Mesenchymal stem cell (in vitro differentiated cells and primary cell): ENCODE results near the gene AFF2.
"Not testable (repeated sequence)": the region's sequence is repeated elsewhere in the genome, so short reads cannot be mapped to it uniquely, and the experiment has no call there.

Experiments
- DNase-seq: peaks from one replicate; pipeline ENCODE4 v3.0.0-alpha.2; 2013
- H2AFZ ChIP-seq: one replicate; pipeline ENCODE4 v1.6.1; 2013; ENCODE audit warnings: low read depth, mild to moderate bottlenecking, control low read depth, inconsistent platforms, low read length, moderate library complexity
- H2AK5ac ChIP-seq: 2 replicates; pipeline ENCODE4 v1.6.1; 2013; ENCODE audit warnings: low read length, moderate library complexity, mild to moderate bottlenecking, inconsistent platforms; ENCODE audit not compliant: severe bottlenecking
- H2BK120ac ChIP-seq: one replicate; pipeline ENCODE4 v1.6.1; 2013; ENCODE audit warnings: low read depth, mild to moderate bottlenecking, inconsistent platforms, low read length, moderate library complexity
- H2BK12ac ChIP-seq, 2 experiments: one replicate each; pipeline ENCODE4 v1.6.1; 2013; ENCODE audit warnings: inconsistent platforms in 2 of 2, low read length in 2 of 2, mild to moderate bottlenecking in 2 of 2, moderate library complexity in 2 of 2, control low read depth in 1 of 2
- H2BK15ac ChIP-seq: one replicate; pipeline ENCODE4 v1.6.1; 2013; ENCODE audit warnings: mild to moderate bottlenecking, low read depth, inconsistent platforms; ENCODE audit not compliant: poor library complexity, severe bottlenecking
- H2BK5ac ChIP-seq: 2 replicates; pipeline ENCODE4 v1.6.1; 2013; ENCODE audit warnings: low read depth, mild to moderate bottlenecking, low read length, control low read depth, inconsistent platforms; ENCODE audit not compliant: poor library complexity, severe bottlenecking
- H3K14ac ChIP-seq, 2 experiments: one replicate each; pipeline ENCODE4 v1.6.1; 2013; ENCODE audit warnings: inconsistent platforms in 2 of 2, low read length in 2 of 2, control low read depth in 1 of 2, mild to moderate bottlenecking in 1 of 2, moderate library complexity in 1 of 2
- H3K18ac ChIP-seq, 2 experiments: one replicate each; pipeline ENCODE4 v1.6.1; 2013; ENCODE audit warnings: inconsistent platforms in 2 of 2, low read length in 2 of 2, control low read depth in 1 of 2, low read depth in 1 of 2, mild to moderate bottlenecking in 1 of 2
- H3K23ac ChIP-seq, 2 experiments: one replicate each; pipeline ENCODE4 v1.6.1; 2013; ENCODE audit warnings: inconsistent platforms in 2 of 2, low read length in 2 of 2, mild to moderate bottlenecking in 2 of 2, moderate library complexity in 2 of 2, control low read depth in 1 of 2
- H3K27ac ChIP-seq: 2 replicates; pipeline ENCODE4 v1.5.1; 2013; ENCODE audit warnings: mild to moderate bottlenecking, moderate library complexity, low read length, control low read depth, inconsistent platforms; ENCODE audit not compliant: poor library complexity, severe bottlenecking
- H3K27me3 ChIP-seq, 2 experiments: 2 replicates each; pipeline versions ENCODE4 v1.6.1 to v1.7.0; 2013; ENCODE audit warnings: low read length in 2 of 2, mild to moderate bottlenecking in 2 of 2, moderate library complexity in 2 of 2, control low read depth in 1 of 2, inconsistent platforms in 1 of 2; ENCODE audit not compliant: control insufficient read depth in 1 of 2, insufficient read depth in 1 of 2
- H3K36me3 ChIP-seq, 2 experiments: 2 replicates each; pipeline versions ENCODE4 v1.6.1 to v1.7.0; 2013; ENCODE audit warnings: low read length in 2 of 2, control low read depth in 1 of 2, inconsistent platforms in 1 of 2, low read depth in 1 of 2, mild to moderate bottlenecking in 1 of 2; ENCODE audit not compliant: insufficient read depth in 2 of 2, control insufficient read depth in 1 of 2
- H3K4ac ChIP-seq, 2 experiments: one replicate each; pipeline ENCODE4 v1.6.1; 2013; ENCODE audit warnings: inconsistent platforms in 2 of 2, low read length in 2 of 2, mild to moderate bottlenecking in 2 of 2, moderate library complexity in 2 of 2, control low read depth in 1 of 2, low read depth in 1 of 2
- H3K4me1 ChIP-seq: 2 replicates; pipeline ENCODE4 v1.6.1; 2013; ENCODE audit warnings: low read depth, low read length, control low read depth; ENCODE audit not compliant: control insufficient read depth, insufficient read depth
- H3K4me2 ChIP-seq: 2 replicates; pipeline ENCODE4 v1.6.1; 2013; ENCODE audit warnings: low read length, mild to moderate bottlenecking, inconsistent platforms; ENCODE audit not compliant: poor library complexity, severe bottlenecking
- H3K4me3 ChIP-seq, 2 experiments: 2 replicates each; pipeline versions ENCODE4 v1.5.1 to v1.7.0; 2013; ENCODE audit warnings: low read length in 2 of 2, mild to moderate bottlenecking in 2 of 2, control low read depth in 1 of 2, low read depth in 1 of 2; ENCODE audit not compliant: insufficient read depth in 1 of 2
- H3K79me1 ChIP-seq: replicated peaks from 2 replicates; pipeline ENCODE4 v1.6.1; 2013; ENCODE audit warnings: mild to moderate bottlenecking, control low read depth, low read length, inconsistent platforms; ENCODE audit not compliant: poor library complexity, severe bottlenecking
- H3K9ac ChIP-seq: 2 replicates; pipeline ENCODE4 v1.7.0; 2013; ENCODE audit warnings: mild to moderate bottlenecking, low read length, moderate library complexity
- H3K9me3 ChIP-seq: 2 replicates; pipeline ENCODE4 v1.7.0; 2013; ENCODE audit warnings: mild to moderate bottlenecking, low read length; ENCODE audit not compliant: control insufficient read depth
- H4K8ac ChIP-seq: one replicate; pipeline ENCODE4 v1.6.1; 2013; ENCODE audit warnings: inconsistent platforms, mild to moderate bottlenecking, low read length, moderate library complexity
- H4K91ac ChIP-seq: one replicate; pipeline ENCODE4 v1.6.1; 2013; ENCODE audit warnings: mild to moderate bottlenecking, low read length, inconsistent platforms
- WGBS: methylation state at CpG from one replicate; pipeline ENCODE4 v1.1.7; 2013; ENCODE audit warnings: mixed read lengths; 5-methylcytosine and 5-hydroxymethylcytosine counted together

The AFF2 gene

DNA sequence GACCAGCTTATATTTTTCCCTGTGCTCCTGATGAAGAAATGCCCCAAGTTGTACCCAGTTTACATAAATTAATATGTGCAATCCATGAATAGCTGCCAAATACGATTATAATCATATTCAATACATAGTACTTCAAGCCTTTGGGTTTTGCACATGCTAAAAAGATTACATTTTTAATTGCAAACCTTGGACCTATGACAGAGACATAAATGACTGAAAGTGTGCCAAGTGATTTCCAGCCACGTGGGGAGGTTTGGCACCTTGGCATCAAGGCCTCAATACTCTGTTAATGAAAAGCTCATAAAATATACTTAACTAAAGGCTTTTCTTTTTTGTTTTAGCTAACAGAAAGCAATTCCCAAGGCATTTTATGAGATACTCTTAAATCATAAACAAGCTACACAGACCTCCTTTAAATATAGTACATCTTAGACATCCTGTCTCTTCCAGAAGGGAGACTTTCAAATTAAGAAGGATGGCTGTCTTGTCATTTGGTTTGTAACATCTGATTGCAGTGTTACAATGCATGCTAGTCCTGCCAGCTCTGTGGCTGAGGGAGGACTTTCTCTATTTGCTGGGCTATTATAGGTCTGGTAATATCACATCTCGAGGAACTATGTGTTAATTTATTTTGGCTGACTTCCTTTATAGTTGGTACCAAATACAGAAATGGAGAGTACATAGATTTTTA lies 404.1 kb downstream of the AFF2 start:
- Histone ChIP-seq H3K36me3 (no peaks in the 10 kb centered on the region), H3K14ac (no peak overlapping the region), H3K27ac (no peak overlapping the region), H2BK15ac (no peak overlapping the region), H3K4me3 (no peak overlapping the region), H3K4me2 (no peak overlapping the region), H2AFZ (no peak overlapping the region), H3K4ac (no peak overlapping the region), H2BK5ac (no peak overlapping the region), H3K9ac (no peak overlapping the region), H4K8ac (no peak overlapping the region), H3K9me3 (no peaks in the 10 kb centered on the region), H2AK5ac (no peak overlapping the region), H4K91ac (no peak overlapping the region), H2BK12ac (no peak overlapping the region), H3K79me1 (no peaks in the 10 kb centered on the region), H2BK120ac (no peak overlapping the region), H3K27me3 (no peaks in the 10 kb centered on the region), H3K4me1 (no peaks in the 10 kb centered on the region), H3K23ac (no peak overlapping the region), H3K18ac (no peak overlapping the region)
- 86% methylated on average over 1 of the region's 3 CpGs for WGBS
- no peak for DNase-seq

DNA sequence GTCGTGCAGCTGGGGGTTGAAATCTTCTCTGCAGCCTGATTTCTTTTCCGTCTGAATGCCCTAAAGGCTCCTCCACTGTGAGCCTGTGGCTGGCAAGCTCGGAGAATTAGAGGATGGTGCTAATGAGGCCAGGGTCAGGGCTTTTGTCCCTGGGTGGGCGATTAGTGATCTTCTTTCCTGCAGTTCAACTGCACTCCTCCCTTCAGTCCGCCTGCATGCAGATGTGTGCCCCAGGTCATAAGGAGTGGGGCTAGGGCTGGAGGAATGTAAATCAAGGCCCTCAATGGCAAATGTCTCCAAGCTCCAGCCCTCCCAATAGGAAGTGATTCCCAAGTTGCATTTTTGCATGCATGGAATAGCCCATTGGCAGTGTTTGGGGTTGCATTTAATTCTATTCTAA lies 405.0 kb downstream of the AFF2 start:
- H3K79me1 ChIP-seq = no peaks in the 10 kb centered on the region
- H4K8ac ChIP-seq = no peak overlapping the region
- 68% methylated on average over 2 of the region's 5 CpGs for whole genome bisulfite sequencing
- H3K18ac ChIP-seq = no peak overlapping the region
- H3K9me3 ChIP-seq = no peaks in the 10 kb centered on the region
- no peak overlapping the region for H2AFZ ChIP-seq
- H3K36me3 ChIP-seq = no peaks in the 10 kb centered on the region
- H2AK5ac ChIP-seq = no peak overlapping the region
- H3K4me1 ChIP-seq = no peaks in the 10 kb centered on the region
- no peak overlapping the region for H3K4ac ChIP-seq
- no peak overlapping the region for H3K14ac ChIP-seq
- no peak for DNase-seq
- no peak overlapping the region for H2BK120ac ChIP-seq
- no peak overlapping the region for H2BK12ac ChIP-seq
- no peak overlapping the region for H3K23ac ChIP-seq
- no peak overlapping the region for H3K4me2 ChIP-seq
- no peak overlapping the region for H2BK5ac ChIP-seq
- no peak overlapping the region for H3K4me3 ChIP-seq
- H4K91ac ChIP-seq = no peak overlapping the region
- no peak overlapping the region for H3K27ac ChIP-seq
- H2BK15ac ChIP-seq = no peak overlapping the region
- no peak overlapping the region for H3K9ac ChIP-seq
- H3K27me3 ChIP-seq = no peaks in the 10 kb centered on the region

DNA sequence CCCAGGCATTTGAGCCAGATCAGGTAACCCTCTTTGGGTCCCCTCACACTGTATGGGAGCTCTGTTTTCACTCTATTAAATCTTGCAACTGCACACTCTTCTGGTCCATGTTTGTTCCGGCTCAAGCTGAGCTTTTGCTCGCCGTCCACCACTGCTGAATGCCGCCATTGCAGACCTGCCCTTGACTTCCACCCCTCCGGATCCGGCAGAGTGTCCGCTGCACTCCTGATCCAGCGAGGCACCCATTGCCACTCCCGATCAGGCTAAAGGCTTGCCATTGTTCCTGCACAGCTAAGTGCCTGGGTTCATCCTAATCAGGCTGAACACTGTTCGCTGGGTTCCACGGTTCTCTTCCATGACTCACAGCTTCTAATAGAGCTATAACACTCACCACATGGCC lies 406.2 kb downstream of the AFF2 start:
- H3K23ac ChIP-seq, H2AFZ ChIP-seq, H2BK5ac ChIP-seq, H3K27ac ChIP-seq, H3K4me3 ChIP-seq, H2BK12ac ChIP-seq, H2BK120ac ChIP-seq, H2BK15ac ChIP-seq, H3K14ac ChIP-seq, H3K27me3 ChIP-seq, H4K91ac ChIP-seq, H3K9ac ChIP-seq, H3K79me1 ChIP-seq, DNase-seq, H3K36me3 ChIP-seq, H4K8ac ChIP-seq, H3K9me3 ChIP-seq, H3K4me1 ChIP-seq, H2AK5ac ChIP-seq, H3K4ac ChIP-seq, H3K4me2 ChIP-seq, H3K18ac ChIP-seq: not testable (repeated sequence)
- 90% methylated on average over 11 of the region's 11 CpGs for WGBS

DNA sequence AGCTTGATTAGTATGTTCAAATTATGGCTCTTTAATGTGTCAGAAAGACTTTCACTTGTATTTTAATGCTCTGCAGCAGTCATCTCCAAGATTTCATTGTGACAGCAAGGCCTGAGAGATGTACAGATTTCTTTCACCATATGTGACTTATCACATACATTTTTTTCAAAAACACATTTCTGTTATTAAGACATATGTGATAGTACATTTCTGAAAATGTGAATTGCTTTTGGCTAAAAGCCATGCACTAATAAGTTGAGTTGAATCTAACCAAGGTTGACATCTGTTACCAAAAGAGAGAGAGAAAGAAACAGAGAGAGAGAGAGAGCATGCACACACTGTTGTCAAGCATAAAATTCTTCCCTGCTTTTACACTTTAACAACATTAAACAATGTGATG lies 409.3 kb downstream of the AFF2 start:
- H3K4ac ChIP-seq = no peak overlapping the region
- H2BK5ac ChIP-seq = no peak overlapping the region
- no peak overlapping the region for H2AK5ac ChIP-seq
- H3K36me3 ChIP-seq = no peaks in the 10 kb centered on the region
- H3K4me2 ChIP-seq = no peak overlapping the region
- no peak overlapping the region for H3K14ac ChIP-seq
- H3K4me3 ChIP-seq = no peak overlapping the region
- H4K8ac ChIP-seq = no peak overlapping the region
- H3K27me3 ChIP-seq = no peaks in the 10 kb centered on the region
- no peak overlapping the region for H4K91ac ChIP-seq
- no peak overlapping the region for H2BK15ac ChIP-seq
- H3K9me3 ChIP-seq = no peaks in the 10 kb centered on the region
- H2BK12ac ChIP-seq = no peak overlapping the region
- no peak overlapping the region for H3K23ac ChIP-seq
- H2BK120ac ChIP-seq = no peak overlapping the region
- H3K79me1 ChIP-seq = no peaks in the 10 kb centered on the region
- DNase-seq = no peak
- H2AFZ ChIP-seq = no peak overlapping the region
- no peak overlapping the region for H3K27ac ChIP-seq
- H3K4me1 ChIP-seq = no peaks in the 10 kb centered on the region
- H3K18ac ChIP-seq = no peak overlapping the region
- H3K9ac ChIP-seq = no peak overlapping the region
